Measurements from ENCODE around the gene OBP2A.

OBP2A gene

DNA sequence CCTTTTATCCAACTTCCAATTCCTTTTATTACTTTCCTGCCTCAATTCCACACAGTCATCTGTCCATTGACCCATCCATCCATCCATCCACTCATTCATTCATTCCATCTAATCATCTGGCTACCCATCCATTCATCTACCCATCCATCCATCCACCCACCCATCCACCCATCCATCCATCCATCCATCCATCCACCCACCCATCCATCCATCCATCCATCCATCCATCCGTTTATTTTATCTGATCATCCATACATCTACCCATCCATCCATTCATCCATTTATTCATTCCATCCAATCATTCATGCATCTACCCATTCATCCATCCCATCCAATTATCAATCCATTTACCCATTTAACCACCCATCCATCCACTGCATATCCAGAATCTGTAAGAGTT, 27.2 kb downstream of the OBP2A start:
- no peaks in the 10 kb centered on the region for H3K4me1 Mint-ChIP-seq
- H3K4me3 Mint-ChIP-seq: no peak overlapping the region
- H3K9me3 Mint-ChIP-seq: no peaks in the 10 kb centered on the region
- H3K27ac Mint-ChIP-seq: no peak overlapping the region
- H3K36me3 Mint-ChIP-seq: no peaks in the 10 kb centered on the region
- no peaks in the 10 kb centered on the region for H3K27me3 Mint-ChIP-seq

DNA sequence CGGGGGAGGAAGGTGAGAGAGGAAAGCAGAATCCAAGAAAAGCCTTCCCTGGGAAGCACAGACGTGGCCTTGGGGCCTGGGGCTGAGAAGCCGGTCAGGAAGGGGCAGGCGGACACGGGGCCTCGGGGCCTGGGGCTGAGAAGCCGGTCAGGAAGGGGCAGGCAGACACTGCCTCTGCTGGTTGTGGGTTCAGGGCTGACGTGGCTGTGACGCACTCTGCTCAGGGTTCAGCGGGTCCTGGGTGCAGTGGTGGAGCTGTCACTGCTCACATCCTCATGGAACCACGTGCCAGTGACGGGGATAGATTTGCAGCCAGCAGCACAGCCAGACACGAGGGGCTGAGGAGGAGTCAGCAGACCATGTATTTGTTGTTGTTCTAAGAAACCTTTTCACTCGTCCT, 28.4 kb downstream of the OBP2A start:
- Mint-ChIP-seq H3K9me3 (no peaks in the 10 kb centered on the region), H3K4me1 (no peaks in the 10 kb centered on the region), H3K4me3 (no peak overlapping the region), H3K27me3 (no peaks in the 10 kb centered on the region), H3K27ac (no peak overlapping the region), H3K36me3 (no peaks in the 10 kb centered on the region)

DNA sequence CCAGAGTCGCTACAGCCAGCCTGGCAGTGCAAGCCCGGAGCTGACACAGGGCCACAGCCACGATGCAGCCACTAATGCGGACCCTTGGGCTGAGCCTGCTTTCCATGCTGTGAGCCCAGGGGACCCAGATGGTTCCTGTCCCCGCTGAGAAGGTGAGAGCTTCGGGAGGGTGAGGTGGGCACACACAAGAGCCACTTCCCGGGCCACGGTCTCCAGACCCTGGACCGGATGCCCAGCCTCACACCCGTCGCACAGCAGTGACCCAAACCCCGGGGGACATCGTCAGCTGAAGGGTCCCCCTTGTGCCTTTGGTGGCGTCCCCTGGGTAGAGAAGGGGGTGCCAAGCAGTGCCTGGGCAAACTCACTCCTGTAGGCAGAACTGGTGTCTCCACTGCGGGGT, 29.0 kb downstream of the OBP2A start:
- H3K36me3 Mint-ChIP-seq: no peaks in the 10 kb centered on the region
- H3K27me3 Mint-ChIP-seq: no peaks in the 10 kb centered on the region
- no peak overlapping the region for H3K27ac Mint-ChIP-seq
- no peaks in the 10 kb centered on the region for H3K4me1 Mint-ChIP-seq
- H3K4me3 Mint-ChIP-seq: no peak overlapping the region
- no peaks in the 10 kb centered on the region for H3K9me3 Mint-ChIP-seq

DNA sequence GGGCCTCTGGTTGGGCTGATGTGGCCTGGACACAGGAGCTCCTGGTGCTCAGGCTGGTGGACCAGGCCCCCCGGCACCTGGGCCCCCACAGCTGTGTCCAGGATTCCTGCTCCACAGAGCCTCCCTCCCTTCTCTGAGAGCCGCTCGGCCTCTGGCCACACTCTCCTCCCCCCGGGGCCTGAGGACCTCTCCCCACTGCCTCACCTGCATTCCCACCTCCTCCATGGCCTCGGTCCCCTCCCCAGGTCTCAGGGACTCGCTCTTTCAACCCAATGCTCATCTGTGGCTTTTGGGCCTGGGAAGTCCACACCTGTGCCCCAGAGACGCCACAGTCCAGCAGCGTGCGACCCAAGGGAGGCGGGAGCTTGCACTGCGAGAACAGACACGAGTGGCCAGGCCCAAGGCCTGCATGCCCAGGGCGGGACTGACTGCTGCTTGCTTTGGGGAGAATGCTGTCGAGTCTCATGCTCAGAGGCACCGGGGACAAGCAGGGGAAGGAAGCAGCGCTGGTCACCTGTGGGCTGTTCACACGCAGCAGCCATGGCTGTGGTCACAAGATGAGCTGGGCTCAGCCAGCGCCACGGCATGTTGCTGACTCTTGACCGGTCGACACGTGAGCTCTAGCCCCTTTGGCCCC, 30.2 kb downstream of the OBP2A start:
- no peaks in the 10 kb centered on the region for H3K4me1 Mint-ChIP-seq
- H3K27ac Mint-ChIP-seq: no peak overlapping the region
- H3K4me3 Mint-ChIP-seq: no peak overlapping the region
- no peaks in the 10 kb centered on the region for H3K36me3 Mint-ChIP-seq
- H3K9me3 Mint-ChIP-seq: no peaks in the 10 kb centered on the region
- no peaks in the 10 kb centered on the region for H3K27me3 Mint-ChIP-seq

DNA sequence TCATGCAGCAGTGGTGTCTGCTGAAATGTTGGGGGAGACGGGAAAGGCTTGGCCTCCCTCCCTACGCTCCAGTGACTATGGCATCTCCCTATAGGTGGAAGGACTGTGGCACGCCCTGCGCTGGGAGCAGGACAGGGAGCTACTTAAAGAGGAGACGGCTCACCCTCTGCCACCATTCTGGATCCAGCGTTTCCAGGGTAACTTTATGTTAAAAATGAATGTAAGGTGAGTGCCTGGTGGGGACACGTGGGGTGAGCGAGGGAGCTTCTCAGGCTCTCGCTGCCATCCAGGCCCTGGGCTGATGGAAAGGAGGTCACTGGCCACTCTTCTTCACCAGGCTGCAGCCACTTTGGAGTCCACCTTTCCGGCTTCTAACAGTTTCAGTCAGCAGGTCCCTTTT, 31.3 kb downstream of the OBP2A start:
- H3K27me3 Mint-ChIP-seq: no peaks in the 10 kb centered on the region
- H3K4me3 Mint-ChIP-seq: no peak overlapping the region
- H3K9me3 Mint-ChIP-seq: no peaks in the 10 kb centered on the region
- no peak overlapping the region for H3K27ac Mint-ChIP-seq
- H3K36me3 Mint-ChIP-seq: no peaks in the 10 kb centered on the region
- no peaks in the 10 kb centered on the region for H3K4me1 Mint-ChIP-seq

DNA sequence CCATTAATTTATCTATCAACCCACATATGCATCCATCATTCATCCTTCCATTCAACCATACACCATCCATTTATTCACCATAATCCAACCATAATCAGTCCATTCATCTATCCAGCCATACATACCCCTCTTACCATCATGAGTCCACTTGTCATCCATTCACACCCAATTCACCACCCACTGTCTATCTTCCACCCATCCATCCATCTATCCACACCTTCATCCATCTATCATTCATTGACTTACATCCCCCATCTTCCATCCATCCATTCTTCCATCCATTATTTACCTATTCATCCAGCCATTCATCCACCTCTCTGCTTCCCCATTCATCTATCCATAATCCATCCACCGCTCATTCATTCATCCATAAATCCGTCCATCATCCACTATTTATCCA, 33.4 kb downstream of the OBP2A start:
- Mint-ChIP-seq H3K4me1 (no peaks in the 10 kb centered on the region), H3K4me3 (no peak overlapping the region), H3K27ac (no peak overlapping the region), H3K9me3 (no peaks in the 10 kb centered on the region), H3K36me3 (no peaks in the 10 kb centered on the region), H3K27me3 (no peaks in the 10 kb centered on the region)

DNA sequence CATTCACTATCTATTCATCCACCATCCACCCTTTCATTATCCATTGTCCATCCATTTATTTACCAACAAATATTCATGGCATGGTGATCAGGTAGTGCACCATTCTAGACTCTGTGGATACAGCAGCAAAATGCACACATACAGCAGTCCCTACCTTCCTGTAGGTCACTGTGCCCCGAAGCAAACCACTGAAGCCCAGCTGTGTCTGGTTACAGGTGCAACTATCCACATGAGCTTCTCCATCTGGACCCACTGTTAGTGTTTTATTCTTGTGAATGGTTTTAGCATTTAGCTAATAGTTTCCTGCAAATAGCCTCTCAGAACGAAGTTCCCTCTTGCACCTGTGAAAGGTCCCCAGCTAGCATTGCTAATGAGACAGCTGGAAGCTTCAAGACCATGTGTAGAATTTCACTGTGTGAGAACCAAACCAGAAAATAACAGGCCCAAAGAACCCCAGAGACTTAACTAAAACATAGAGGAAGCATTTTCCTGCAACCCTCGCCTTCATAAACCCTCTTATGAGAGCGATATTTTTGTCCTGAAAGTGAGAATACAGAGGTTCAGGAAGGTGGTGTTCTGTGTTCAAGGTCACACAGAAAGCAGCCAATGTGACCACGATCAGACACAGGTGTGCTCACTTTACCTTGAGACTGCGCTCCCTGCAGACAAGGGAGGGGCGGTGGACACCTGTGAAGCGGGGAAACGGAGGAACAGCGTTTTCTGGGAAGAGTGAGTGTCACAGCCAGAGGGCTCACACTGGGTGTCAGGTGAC, 34.1 kb downstream of the OBP2A start:
- no peaks in the 10 kb centered on the region for H3K27me3 Mint-ChIP-seq
- H3K4me1 Mint-ChIP-seq: no peaks in the 10 kb centered on the region
- no peaks in the 10 kb centered on the region for H3K36me3 Mint-ChIP-seq
- no peak overlapping the region for H3K4me3 Mint-ChIP-seq
- H3K9me3 Mint-ChIP-seq: no peaks in the 10 kb centered on the region
- H3K27ac Mint-ChIP-seq: no peak overlapping the region

DNA sequence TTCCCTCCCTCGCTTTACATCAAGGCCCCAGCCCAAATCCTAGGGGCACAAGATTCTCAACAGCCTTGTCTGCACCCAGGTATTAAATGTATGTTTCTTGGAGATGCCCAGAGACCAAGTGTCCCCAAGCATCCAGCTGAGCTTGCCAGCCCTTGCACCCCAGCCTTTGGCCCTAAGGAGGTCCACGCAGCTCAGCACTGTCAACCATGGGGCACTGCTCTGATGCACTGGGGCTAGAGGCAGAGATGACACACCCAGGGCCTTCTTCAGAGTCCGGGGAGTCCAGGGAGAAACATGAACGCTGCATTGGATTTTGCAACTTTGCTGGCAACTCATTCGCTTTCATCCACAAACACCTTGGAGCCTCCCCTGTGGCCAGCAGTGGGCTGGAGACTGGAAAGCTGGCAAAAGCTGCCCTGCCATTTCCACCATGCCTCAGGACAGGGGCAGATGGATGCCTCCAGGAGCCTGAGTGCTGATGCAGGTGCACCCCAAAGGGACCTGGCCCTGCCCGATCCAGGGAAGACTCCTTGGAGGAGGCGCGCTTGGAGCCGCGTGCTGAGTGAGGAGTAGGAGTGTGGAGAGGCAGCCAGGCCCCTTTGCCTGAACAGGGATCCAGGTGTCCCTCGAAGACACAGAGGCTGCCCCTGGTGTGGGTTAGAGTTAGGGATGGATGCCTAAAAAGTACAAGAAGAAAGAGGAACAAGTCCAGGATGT, 34.9 kb downstream of the OBP2A start:
- Mint-ChIP-seq H3K27me3 (no peaks in the 10 kb centered on the region), H3K9me3 (no peaks in the 10 kb centered on the region), H3K4me3 (no peak overlapping the region), H3K4me1 (no peaks in the 10 kb centered on the region), H3K36me3 (no peaks in the 10 kb centered on the region), H3K27ac (no peak overlapping the region)

DNA sequence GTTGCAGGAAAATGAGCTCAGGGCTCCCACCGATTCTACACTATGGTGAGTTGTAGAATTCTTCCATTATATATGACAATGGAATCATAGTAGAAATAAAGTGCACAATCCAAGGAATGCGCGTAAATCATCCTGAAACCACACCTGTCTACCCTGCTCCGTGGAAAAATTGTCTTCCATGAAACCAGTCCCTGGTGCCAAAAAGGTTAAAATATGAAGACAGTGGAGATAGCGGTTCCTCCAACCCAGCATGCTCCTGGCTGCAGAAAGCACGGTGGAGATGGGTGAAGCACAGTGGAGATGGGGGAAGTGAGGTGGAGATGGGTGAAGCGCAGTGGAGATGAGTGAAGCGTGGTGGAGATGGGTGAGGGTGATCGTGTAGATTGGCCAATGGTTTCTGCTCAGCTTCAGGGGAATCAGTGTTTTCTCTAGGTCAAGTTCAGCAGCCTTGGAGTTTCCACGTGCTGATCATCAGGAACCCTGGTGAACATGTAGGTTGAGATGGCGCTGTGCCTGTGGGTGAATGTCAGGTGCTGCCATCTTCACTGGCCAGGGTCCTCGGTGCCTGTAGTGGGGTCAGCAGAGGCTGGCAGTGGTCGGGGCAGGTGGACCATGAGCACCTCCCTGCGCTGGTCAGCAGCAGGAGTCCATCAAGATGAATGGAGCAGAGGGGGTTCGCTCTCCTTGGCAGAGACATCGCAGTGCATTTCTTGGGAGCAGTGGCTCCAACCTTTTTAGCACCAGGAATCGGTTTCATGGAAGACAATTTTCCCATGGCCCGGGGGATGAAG, 35.9 kb downstream of the OBP2A start:
- no peaks in the 10 kb centered on the region for H3K9me3 Mint-ChIP-seq
- no peaks in the 10 kb centered on the region for H3K4me1 Mint-ChIP-seq
- H3K27me3 Mint-ChIP-seq: no peaks in the 10 kb centered on the region
- no peak overlapping the region for H3K4me3 Mint-ChIP-seq
- no peak overlapping the region for H3K27ac Mint-ChIP-seq
- no peaks in the 10 kb centered on the region for H3K36me3 Mint-ChIP-seq

DNA sequence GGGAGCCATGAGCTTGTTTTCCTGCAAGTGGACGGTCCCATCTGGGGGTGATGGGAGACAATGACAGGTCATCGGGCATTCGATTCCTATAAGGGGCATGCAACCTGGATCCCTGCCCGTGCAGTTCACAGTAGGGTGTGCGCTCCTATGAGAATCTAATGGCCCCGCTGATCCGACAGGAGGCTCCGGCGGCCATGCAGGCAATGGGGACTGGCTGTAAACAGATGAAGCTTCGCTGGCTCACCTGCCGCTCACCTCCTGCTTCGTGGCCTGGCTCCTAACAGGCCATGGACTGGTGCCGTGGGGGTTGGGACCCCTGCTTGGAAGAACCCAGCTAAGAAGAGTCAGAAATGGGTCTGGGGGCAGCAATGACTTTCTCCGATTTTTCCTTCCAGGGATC, 36.6 kb downstream of the OBP2A start:
- H3K36me3 Mint-ChIP-seq: no peaks in the 10 kb centered on the region
- H3K4me1 Mint-ChIP-seq: no peaks in the 10 kb centered on the region
- H3K4me3 Mint-ChIP-seq: no peak overlapping the region
- no peaks in the 10 kb centered on the region for H3K9me3 Mint-ChIP-seq
- no peak overlapping the region for H3K27ac Mint-ChIP-seq
- H3K27me3 Mint-ChIP-seq: no peaks in the 10 kb centered on the region

DNA sequence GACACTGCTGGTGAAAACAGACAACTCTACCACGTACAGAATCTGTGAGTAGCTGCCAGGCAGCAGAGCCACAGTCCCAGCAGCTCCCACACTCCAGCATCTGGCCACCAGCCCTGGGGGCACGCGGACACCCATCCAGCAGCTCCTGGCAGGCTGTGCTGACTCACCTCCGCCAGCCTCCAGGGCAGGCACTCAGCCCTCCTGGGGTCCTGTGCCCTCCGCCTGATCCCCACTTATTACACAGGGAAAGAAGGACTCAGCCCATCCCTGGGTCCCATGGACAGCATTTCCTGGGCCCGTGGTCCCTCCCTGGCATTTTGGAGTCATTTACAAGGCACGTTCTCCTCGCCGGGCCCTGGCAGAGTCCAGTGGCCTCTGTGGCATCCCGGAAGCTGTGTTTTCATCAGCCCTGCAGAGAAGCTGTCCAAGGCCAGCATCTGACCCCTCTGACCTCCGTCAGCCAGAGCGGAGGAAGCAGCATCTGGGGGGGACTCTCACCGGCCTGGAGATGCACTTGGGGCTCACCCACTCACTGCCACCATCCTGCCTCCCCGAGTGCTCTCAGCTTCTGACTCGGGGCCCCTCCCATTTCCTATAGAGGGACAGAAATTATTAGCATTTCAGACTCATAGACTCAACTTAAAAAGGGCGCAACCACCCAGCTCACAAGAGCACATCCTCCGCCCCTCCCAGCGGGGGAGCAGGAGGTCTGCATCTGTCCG, 37.2 kb downstream of the OBP2A start:
- Mint-ChIP-seq H3K27ac (no peak overlapping the region), H3K36me3 (no peaks in the 10 kb centered on the region), H3K4me1 (no peaks in the 10 kb centered on the region), H3K4me3 (no peak overlapping the region), H3K27me3 (no peaks in the 10 kb centered on the region), H3K9me3 (no peaks in the 10 kb centered on the region)

DNA sequence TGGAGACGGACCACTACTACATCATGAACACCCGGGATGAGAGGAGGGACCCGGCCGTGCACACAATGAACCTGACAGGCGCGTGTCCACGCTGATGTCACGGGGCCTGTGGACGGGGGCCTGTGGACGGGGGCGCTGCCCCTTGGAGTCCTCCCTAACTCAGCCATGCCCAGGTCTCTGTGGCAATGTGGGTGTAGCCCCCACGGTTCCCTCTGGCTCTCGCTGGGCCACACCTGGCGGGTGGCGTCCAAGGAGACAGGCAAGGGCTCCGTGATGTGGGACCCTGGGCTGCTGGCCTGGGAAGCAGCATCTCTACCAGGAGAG, 37.7 kb downstream of the OBP2A start:
- no peaks in the 10 kb centered on the region for H3K4me1 Mint-ChIP-seq
- H3K9me3 Mint-ChIP-seq: no peaks in the 10 kb centered on the region
- H3K27ac Mint-ChIP-seq: no peak overlapping the region
- no peaks in the 10 kb centered on the region for H3K27me3 Mint-ChIP-seq
- H3K36me3 Mint-ChIP-seq: no peaks in the 10 kb centered on the region
- H3K4me3 Mint-ChIP-seq: no peak overlapping the region

DNA sequence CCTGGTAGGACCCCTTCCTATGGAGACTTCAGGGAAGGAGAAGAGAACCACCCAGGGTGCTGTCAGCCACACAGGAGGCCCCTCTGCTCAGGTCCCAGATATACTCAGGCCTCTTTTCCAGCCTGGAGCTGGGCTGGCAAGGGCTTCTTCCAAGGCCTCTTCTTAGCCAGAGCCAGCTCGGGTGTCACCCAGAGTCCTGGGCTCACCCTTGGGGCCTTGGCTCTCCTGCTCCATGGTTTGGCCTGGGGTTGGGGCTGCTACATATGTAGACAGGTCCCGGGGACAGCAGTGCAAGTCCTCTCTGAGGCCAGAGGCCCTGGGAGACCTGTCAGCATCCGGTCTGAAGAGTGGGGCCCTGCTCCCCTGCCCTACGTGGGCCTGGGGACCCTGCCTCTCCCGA, 38.4 kb downstream of the OBP2A start:
- Mint-ChIP-seq H3K4me1 (no peaks in the 10 kb centered on the region), H3K27ac (no peak overlapping the region), H3K4me3 (no peak overlapping the region), H3K27me3 (no peaks in the 10 kb centered on the region), H3K9me3 (no peaks in the 10 kb centered on the region), H3K36me3 (no peaks in the 10 kb centered on the region)

DNA sequence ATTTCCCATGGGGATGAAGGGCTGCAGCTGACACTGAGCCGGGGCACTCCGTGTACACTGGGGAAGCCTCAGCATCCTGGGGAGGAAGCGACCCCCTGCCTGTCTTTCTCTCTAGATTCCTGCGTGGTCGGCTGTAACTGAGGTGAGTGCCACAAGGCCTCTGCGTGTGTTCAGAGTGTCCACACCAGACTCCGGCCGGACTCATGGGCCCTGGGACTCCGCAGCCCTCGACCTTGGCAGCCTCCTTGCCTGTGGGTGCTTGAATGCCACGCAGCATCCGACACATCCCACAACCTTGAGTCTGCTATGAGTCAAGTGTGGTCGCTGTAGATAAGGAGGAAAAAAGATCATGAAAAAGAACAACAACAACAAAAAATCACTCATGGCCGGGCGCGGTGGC, 39.0 kb downstream of the OBP2A start:
- no peaks in the 10 kb centered on the region for H3K36me3 Mint-ChIP-seq
- H3K27me3 Mint-ChIP-seq: no peaks in the 10 kb centered on the region
- H3K9me3 Mint-ChIP-seq: no peaks in the 10 kb centered on the region
- H3K4me1 Mint-ChIP-seq: no peaks in the 10 kb centered on the region
- no peak overlapping the region for H3K4me3 Mint-ChIP-seq
- no peak overlapping the region for H3K27ac Mint-ChIP-seq

DNA sequence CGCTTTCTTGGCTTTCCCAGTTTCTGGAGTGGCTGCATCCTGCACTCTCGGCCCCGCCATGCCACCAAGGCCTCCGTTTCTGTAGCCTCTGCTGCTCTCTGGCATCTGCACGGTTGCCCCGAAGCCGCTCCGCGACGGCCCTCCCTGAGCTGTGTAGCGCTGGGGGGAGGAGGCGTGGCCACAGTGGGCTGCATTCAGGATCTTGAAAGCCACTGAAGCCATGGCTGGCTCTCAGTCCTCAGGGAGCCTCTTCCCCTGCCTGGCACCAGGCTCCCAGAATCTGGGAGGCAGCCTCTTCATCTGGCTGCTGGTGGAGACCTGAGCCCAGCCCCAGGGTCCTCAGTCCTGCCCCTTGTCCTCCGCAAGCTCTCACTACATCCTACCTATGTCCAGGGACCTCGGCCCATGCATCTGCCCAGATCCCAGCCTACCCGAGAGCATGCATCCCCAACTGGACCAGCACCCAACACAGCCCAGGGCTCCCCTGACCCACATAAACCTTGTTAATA, 40.7 kb downstream of the OBP2A start:
- no peak overlapping the region for H3K27ac Mint-ChIP-seq
- no peaks in the 10 kb centered on the region for H3K36me3 Mint-ChIP-seq
- H3K4me3 Mint-ChIP-seq: no peak overlapping the region
- H3K27me3 Mint-ChIP-seq: peaks cover 2% of the 10 kb centered on the region
- no peaks in the 10 kb centered on the region for H3K9me3 Mint-ChIP-seq
- H3K4me1 Mint-ChIP-seq: no peaks in the 10 kb centered on the region

Measured in activated naive CD4-positive, alpha-beta T cell treated with anti-CD3 and anti-CD28 coated beads, Interleukin-2, amount 50 U/mL, for 24 hours (primary cell).